IMR-90 (cell line): Measurements from ENCODE around the gene USO1. TPM values are rescaled to one million over a fixed set of nuclear protein-coding genes. Genes with fewer than 3 reads are reported as not detected.

ENCODE experiments used
- ATAC-seq: fragments of 200-7000 bp; cut with Tn5 transposase; 2 replicates; pipeline ENCODE4 v1.9.1; 2020; ENCODE audit warnings: low read depth, mild to moderate bottlenecking, moderate library complexity
- BruUV-seq: library from RNA; stranded (reverse); fragments of 400-500 nt; replicated peaks from 2 replicates; lab custom pipeline; 2021; lab: Mats Ljungman, UMichigan
- CTCF ChIA-PET: fragments of 300-600 bp; formaldehyde crosslinking; extraction: SDS; loops from one replicate; lab custom pipeline; 2021; ENCODE audit warnings: antibody characterized with exemption; lab: Yijun Ruan, JAX
- POLR2A ChIA-PET: fragments of 300-600 bp; sonication (Branson Sonifier 250); formaldehyde crosslinking; loops from one replicate; lab custom pipeline; 2022; ENCODE audit warnings: antibody characterized with exemption; ENCODE audit not compliant: unreplicated experiment; lab: Charles Lee
- DNase-seq: peaks from one replicate; pipeline ENCODE4 v3.0.0; 2013
- H2AFZ ChIP-seq: replicated peaks from 2 replicates; pipeline ENCODE3; 2013; ENCODE audit warnings: low read length, mild to moderate bottlenecking; ENCODE audit not compliant: poor library complexity
- H2AK5ac ChIP-seq: 2 replicates; pipeline ENCODE4 v1.6.1; 2013; ENCODE audit warnings: low read depth, low read length, inconsistent platforms
- H2AK9ac ChIP-seq: replicated peaks from 2 replicates; pipeline ENCODE3; 2013; ENCODE audit warnings: mild to moderate bottlenecking, low read depth, low read length, moderate library complexity; ENCODE audit not compliant: poor library complexity
- H2BK120ac ChIP-seq: 2 replicates; pipeline ENCODE4 v1.6.1; 2013; ENCODE audit warnings: low read depth, low read length, inconsistent platforms
- H2BK15ac ChIP-seq: 3 replicates; pipeline ENCODE4 v1.6.1; 2013; ENCODE audit warnings: low read depth, low read length, inconsistent platforms
- H2BK20ac ChIP-seq: 2 replicates; pipeline ENCODE4 v1.6.1; 2013; ENCODE audit warnings: low read depth, mild to moderate bottlenecking, inconsistent platforms, low read length, moderate library complexity
- H2BK5ac ChIP-seq: 2 replicates; pipeline ENCODE4 v1.6.1; 2013; ENCODE audit warnings: mild to moderate bottlenecking, low read depth, low read length, inconsistent platforms; ENCODE audit not compliant: poor library complexity, severe bottlenecking
- H3K14ac ChIP-seq: replicated peaks from 2 replicates; pipeline ENCODE4 v1.6.1; 2013; ENCODE audit warnings: low read depth, low read length, inconsistent platforms
- H3K18ac ChIP-seq: 2 replicates; pipeline ENCODE4 v1.6.1; 2013; ENCODE audit warnings: low read depth, low read length, control low read depth
- H3K23ac ChIP-seq: 2 replicates; pipeline ENCODE4 v1.6.1; 2013; ENCODE audit warnings: low read depth, low read length, inconsistent platforms
- H3K27ac ChIP-seq: 2 replicates; pipeline ENCODE4 v1.5.1; 2013; ENCODE audit warnings: mild to moderate bottlenecking, control low read depth, low read length; ENCODE audit not compliant: insufficient read depth
- H3K27me3 ChIP-seq: 2 replicates; pipeline ENCODE4 v1.6.1; 2013; ENCODE audit warnings: low read length; ENCODE audit not compliant: control insufficient read depth, insufficient read depth
- H3K36me3 ChIP-seq: 2 replicates; pipeline ENCODE4 v1.6.1; 2013; ENCODE audit warnings: low read length, mixed read lengths; ENCODE audit not compliant: control insufficient read depth, insufficient read depth
- H3K4ac ChIP-seq: 2 replicates; pipeline ENCODE4 v1.6.1; 2013; ENCODE audit warnings: low read depth, low read length, inconsistent platforms
- H3K4me1 ChIP-seq: 2 replicates; pipeline ENCODE4 v1.6.1; 2013; ENCODE audit warnings: low read length, mixed read lengths; ENCODE audit not compliant: control insufficient read depth, insufficient read depth
- H3K4me2 ChIP-seq: 2 replicates; pipeline ENCODE4 v1.6.1; 2013; ENCODE audit warnings: low read depth, mild to moderate bottlenecking, control low read depth, low read length, moderate library complexity
- H3K4me3 ChIP-seq: 2 replicates; pipeline ENCODE4 v1.5.1; 2013; ENCODE audit warnings: low read depth, mild to moderate bottlenecking, control low read depth, low read length, moderate library complexity; ENCODE audit not compliant: insufficient read depth
- H3K56ac ChIP-seq: 2 replicates; pipeline ENCODE4 v1.6.1; 2013; ENCODE audit warnings: low read length, inconsistent platforms; ENCODE audit not compliant: insufficient read depth; ENCODE audit errors: extremely low read depth
- H3K79me1 ChIP-seq, 2 experiments: 2 replicates each; pipeline ENCODE4 v1.6.1; 2013; ENCODE audit warnings: low read length in 2 of 2, inconsistent platforms in 1 of 2, low read depth in 1 of 2
- H3K9ac ChIP-seq: 2 replicates; pipeline ENCODE4 v1.6.1; 2013; ENCODE audit warnings: low read depth, low read length, control low read depth
- H3K9me1 ChIP-seq: 2 replicates; pipeline ENCODE4 v1.6.1; 2013; ENCODE audit warnings: low read length, inconsistent platforms; ENCODE audit not compliant: insufficient read depth
- H3K9me3 ChIP-seq: 2 replicates; pipeline ENCODE4 v1.6.1; 2013; ENCODE audit warnings: low read length; ENCODE audit not compliant: control insufficient read depth, insufficient read depth
- H4K20me1 ChIP-seq: 2 replicates; pipeline ENCODE4 v1.6.1; 2013; ENCODE audit warnings: low read length, inconsistent platforms; ENCODE audit not compliant: insufficient read depth
- H4K5ac ChIP-seq: 2 replicates; pipeline ENCODE4 v1.6.1; 2013; ENCODE audit warnings: mild to moderate bottlenecking, low read depth, low read length, control low read depth
- H4K8ac ChIP-seq, 2 experiments: 2 replicates each; pipeline ENCODE4 v1.6.1; 2013; ENCODE audit warnings: low read depth in 2 of 2, low read length in 2 of 2, control low read depth in 1 of 2, inconsistent platforms in 1 of 2
- H4K91ac ChIP-seq: 2 replicates; pipeline ENCODE4 v1.6.1; 2013; ENCODE audit warnings: low read depth, low read length, inconsistent platforms; ENCODE audit not compliant: insufficient read depth
- BHLHE40 ChIP-seq: fragments of 150-350 bp; IDR thresholded peaks from 2 replicates; pipeline ENCODE4 v1.6.1; 2016; ENCODE audit warnings: mild to moderate bottlenecking, low read depth, low read length
- CEBPB ChIP-seq: IDR thresholded peaks from 2 replicates; pipeline ENCODE4 v1.6.1; 2012; ENCODE audit warnings: low read depth, low read length, improper control_type of control experiment
- CHD1 ChIP-seq: IDR thresholded peaks from 2 replicates; pipeline ENCODE4 v1.6.1; 2012; ENCODE audit warnings: low read depth, low read length, improper control_type of control experiment
- FOS ChIP-seq: fragments of 150-350 bp; IDR thresholded peaks from 2 replicates; pipeline ENCODE4 v1.6.1; 2016; ENCODE audit warnings: low read depth, low read length
- MAFK ChIP-seq: IDR thresholded peaks from 2 replicates; pipeline ENCODE4 v1.6.1; 2012; ENCODE audit warnings: low read depth, low read length, improper control_type of control experiment
- MAZ ChIP-seq: IDR thresholded peaks from 2 replicates; pipeline ENCODE4 v1.6.1; 2012; ENCODE audit warnings: low read depth, mild to moderate bottlenecking, low read length, improper control_type of control experiment, moderate library complexity, borderline replicate concordance
- MXI1 ChIP-seq: IDR thresholded peaks from 2 replicates; pipeline ENCODE4 v1.6.1; 2012; ENCODE audit warnings: low read depth, mild to moderate bottlenecking, low read length, moderate library complexity, borderline replicate concordance
- NFE2L2 ChIP-seq: fragments of 150-350 bp; IDR thresholded peaks from 2 replicates; pipeline ENCODE4 v1.6.1; 2016; ENCODE audit warnings: low read depth, mild to moderate bottlenecking, low read length
- POLR2A ChIP-seq: IDR thresholded peaks from 2 replicates; pipeline ENCODE4 v1.6.1; 2012; ENCODE audit warnings: mild to moderate bottlenecking, low read depth, low read length
- RAD21 ChIP-seq: IDR thresholded peaks from 2 replicates; pipeline ENCODE4 v1.6.1; 2012; ENCODE audit warnings: low read length, improper control_type of control experiment
- RCOR1 ChIP-seq: IDR thresholded peaks from 2 replicates; pipeline ENCODE4 v1.6.1; 2012; ENCODE audit warnings: mild to moderate bottlenecking, low read length, improper control_type of control experiment; ENCODE audit not compliant: insufficient replicate concordance
- RFX5 ChIP-seq: IDR thresholded peaks from 2 replicates; pipeline ENCODE4 v1.8.0; 2012; ENCODE audit warnings: low read depth, mild to moderate bottlenecking, low read length, moderate library complexity
- SMC3 ChIP-seq: fragments of 150-350 bp; IDR thresholded peaks from 2 replicates; pipeline ENCODE4 v1.6.1; 2016; ENCODE audit warnings: low read depth, mild to moderate bottlenecking, antibody characterized with exemption, low read length, moderate library complexity
- WGBS, 2 experiments: methylation state at CpG; one replicate each; pipeline versions ENCODE4 v1.1.5 to v1.1.7; 2013; ENCODE audit warnings: missing lambda C conversion rate in 2 of 2; ENCODE audit not compliant: insufficient read length in 1 of 2; ENCODE audit errors: extremely low coverage in 2 of 2; 5-methylcytosine and 5-hydroxymethylcytosine counted together
- dilution Hi-C: fragments of 300-500 bp; cut with HindIII; formaldehyde crosslinking; loops from one replicate; pipeline ENCODE4 v1.14.3; 2018; ENCODE audit warnings: low sequenced_read_pairs; ENCODE audit not compliant: unreplicated experiment
- in situ Hi-C: fragments of 300-500 bp; cut with MboI; formaldehyde crosslinking; loops from 3 replicates; pipeline ENCODE4 v1.14.3; 2019; ENCODE audit warnings: low sequenced_read_pairs, inconsistent platforms, mixed read lengths
- intact Hi-C: fragments of 100-400 bp; cut with micrococcal nuclease; formaldehyde crosslinking; loops from 2 replicates; pipeline ENCODE4 v1.10.0; 2022
- polyA plus RNA-seq, 3 experiments: library from polyadenylated mRNA; depleted of rRNA; stranded (reverse); fragments of >200 nt; gene quantifications; 2 replicates each; pipeline ENCODE4 v1.2.3, GENCODE V29; 2012; ENCODE audit warnings: low replicate concordance in 1 of 3
- total RNA-seq: library from RNA; depleted of rRNA; stranded (reverse); fragments of >200 nt; gene quantifications from 2 replicates; pipeline ENCODE4 v1.2.3, GENCODE V29; 2012
- TF ChIP-seq, protein P1 (sequence below): conservative IDR thresholded peaks from 2 replicates; pipeline ENCODE4 v1.5.1; 2012; ENCODE audit warnings: mild to moderate bottlenecking, low read depth, low read length, improper control_type of control experiment
- TF ChIP-seq, protein P2 (sequence below): fragments of 150-350 bp; IDR thresholded peaks from 2 replicates; pipeline ENCODE4 v1.6.1; 2017; ENCODE audit warnings: mild to moderate bottlenecking, antibody characterized with exemption, low read length, low read depth
- TF ChIP-seq, protein P3 (sequence below): fragments of 150-350 bp; IDR thresholded peaks from 2 replicates; pipeline ENCODE4 v1.6.1; 2016; ENCODE audit warnings: low read depth, mild to moderate bottlenecking, low read length, moderate library complexity, borderline replicate concordance

Gene USO1
- total and polyA plus RNA-seq, 2 of the 4 experiments (the other 2 are of a cell fraction) = 63.7 to 121 TPM

DNA sequence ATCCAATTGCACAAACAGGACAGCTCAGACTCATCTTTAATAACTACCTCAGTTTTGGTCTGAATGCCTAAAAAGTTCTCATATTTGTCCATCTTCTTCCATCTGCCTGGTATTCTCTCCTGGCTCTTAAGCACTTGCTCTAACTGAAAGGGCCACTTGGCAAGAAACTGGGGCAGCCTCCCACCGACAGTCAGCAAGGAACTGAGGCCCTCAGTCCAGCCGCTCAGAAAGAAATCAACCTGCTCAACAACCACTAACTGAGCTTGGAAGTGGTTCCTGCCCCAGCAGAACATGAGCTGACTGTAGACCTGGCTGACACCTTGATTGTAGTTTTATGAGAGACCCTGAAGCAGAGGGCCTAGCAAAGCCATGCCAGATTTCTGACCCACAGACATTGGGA lies 93.5 kb downstream of the USO1 start:
- Histone ChIP-seq H3K9ac (no peak overlapping the region), H3K23ac (no peak overlapping the region), H2BK20ac (no peak overlapping the region), H3K56ac (no peak overlapping the region), H4K5ac (no peak overlapping the region), H4K20me1 (no peaks in the 10 kb centered on the region), H3K4ac (no peak overlapping the region), H3K9me3 (no peaks in the 10 kb centered on the region), H2AFZ (no peak overlapping the region), H3K18ac (no peak overlapping the region), H3K36me3 (peaks cover 19% of the 10 kb centered on the region), H2AK5ac (no peak overlapping the region), H3K4me3 (no peak overlapping the region), H2BK15ac (no peak overlapping the region), H3K79me1 (no peaks in the 10 kb centered on the region), H3K27ac (no peak overlapping the region), H3K4me1 (no peaks in the 10 kb centered on the region), H2BK5ac (no peak overlapping the region), H4K91ac (no peak overlapping the region), H4K8ac (no peak overlapping the region), H2BK120ac (no peak overlapping the region), H3K4me2 (no peak overlapping the region), H3K14ac (no peak overlapping the region), H2AK9ac (no peak overlapping the region), H3K9me1 (no peaks in the 10 kb centered on the region), H3K27me3 (no peaks in the 10 kb centered on the region)
- ATAC-seq = no peak
- dilution Hi-C loops = no loop called here
- DNase-seq = no peak
- in situ Hi-C loops = no loop called here
- intact Hi-C loops = no loop called here
- BruUV-seq = no TSS peak
- ChIA-PET CTCF (no interaction called here), POLR2A (no interaction called here)
- TF ChIP-seq RAD21 (no peak), MAZ (no peak), NFE2L2 (no peak), RCOR1 (no peak), SMC3 (no peak), RFX5 (no peak), FOS (no peak), CEBPB (no peak), MXI1 (no peak), BHLHE40 (no peak), MAFK (no peak), CHD1 (no peak), POLR2A (no peak)
- TF ChIP-seq, protein P1, sequence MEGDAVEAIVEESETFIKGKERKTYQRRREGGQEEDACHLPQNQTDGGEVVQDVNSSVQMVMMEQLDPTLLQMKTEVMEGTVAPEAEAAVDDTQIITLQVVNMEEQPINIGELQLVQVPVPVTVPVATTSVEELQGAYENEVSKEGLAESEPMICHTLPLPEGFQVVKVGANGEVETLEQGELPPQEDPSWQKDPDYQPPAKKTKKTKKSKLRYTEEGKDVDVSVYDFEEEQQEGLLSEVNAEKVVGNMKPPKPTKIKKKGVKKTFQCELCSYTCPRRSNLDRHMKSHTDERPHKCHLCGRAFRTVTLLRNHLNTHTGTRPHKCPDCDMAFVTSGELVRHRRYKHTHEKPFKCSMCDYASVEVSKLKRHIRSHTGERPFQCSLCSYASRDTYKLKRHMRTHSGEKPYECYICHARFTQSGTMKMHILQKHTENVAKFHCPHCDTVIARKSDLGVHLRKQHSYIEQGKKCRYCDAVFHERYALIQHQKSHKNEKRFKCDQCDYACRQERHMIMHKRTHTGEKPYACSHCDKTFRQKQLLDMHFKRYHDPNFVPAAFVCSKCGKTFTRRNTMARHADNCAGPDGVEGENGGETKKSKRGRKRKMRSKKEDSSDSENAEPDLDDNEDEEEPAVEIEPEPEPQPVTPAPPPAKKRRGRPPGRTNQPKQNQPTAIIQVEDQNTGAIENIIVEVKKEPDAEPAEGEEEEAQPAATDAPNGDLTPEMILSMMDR = no peak
- TF ChIP-seq, protein P2, sequence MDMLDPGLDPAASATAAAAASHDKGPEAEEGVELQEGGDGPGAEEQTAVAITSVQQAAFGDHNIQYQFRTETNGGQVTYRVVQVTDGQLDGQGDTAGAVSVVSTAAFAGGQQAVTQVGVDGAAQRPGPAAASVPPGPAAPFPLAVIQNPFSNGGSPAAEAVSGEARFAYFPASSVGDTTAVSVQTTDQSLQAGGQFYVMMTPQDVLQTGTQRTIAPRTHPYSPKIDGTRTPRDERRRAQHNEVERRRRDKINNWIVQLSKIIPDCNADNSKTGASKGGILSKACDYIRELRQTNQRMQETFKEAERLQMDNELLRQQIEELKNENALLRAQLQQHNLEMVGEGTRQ = no peak
- TF ChIP-seq, protein P3, sequence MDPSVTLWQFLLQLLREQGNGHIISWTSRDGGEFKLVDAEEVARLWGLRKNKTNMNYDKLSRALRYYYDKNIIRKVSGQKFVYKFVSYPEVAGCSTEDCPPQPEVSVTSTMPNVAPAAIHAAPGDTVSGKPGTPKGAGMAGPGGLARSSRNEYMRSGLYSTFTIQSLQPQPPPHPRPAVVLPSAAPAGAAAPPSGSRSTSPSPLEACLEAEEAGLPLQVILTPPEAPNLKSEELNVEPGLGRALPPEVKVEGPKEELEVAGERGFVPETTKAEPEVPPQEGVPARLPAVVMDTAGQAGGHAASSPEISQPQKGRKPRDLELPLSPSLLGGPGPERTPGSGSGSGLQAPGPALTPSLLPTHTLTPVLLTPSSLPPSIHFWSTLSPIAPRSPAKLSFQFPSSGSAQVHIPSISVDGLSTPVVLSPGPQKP = no peak
- no CpG with 5 or more reads among the region's 2 CpGs for WGBS, 2 experiments
